ENCODE results near the gene CES5A.
"Not testable (repeated sequence)": the region's sequence is repeated elsewhere in the genome, so short reads cannot be mapped to it uniquely, and the experiment has no call there.

The CES5A gene

DNA sequence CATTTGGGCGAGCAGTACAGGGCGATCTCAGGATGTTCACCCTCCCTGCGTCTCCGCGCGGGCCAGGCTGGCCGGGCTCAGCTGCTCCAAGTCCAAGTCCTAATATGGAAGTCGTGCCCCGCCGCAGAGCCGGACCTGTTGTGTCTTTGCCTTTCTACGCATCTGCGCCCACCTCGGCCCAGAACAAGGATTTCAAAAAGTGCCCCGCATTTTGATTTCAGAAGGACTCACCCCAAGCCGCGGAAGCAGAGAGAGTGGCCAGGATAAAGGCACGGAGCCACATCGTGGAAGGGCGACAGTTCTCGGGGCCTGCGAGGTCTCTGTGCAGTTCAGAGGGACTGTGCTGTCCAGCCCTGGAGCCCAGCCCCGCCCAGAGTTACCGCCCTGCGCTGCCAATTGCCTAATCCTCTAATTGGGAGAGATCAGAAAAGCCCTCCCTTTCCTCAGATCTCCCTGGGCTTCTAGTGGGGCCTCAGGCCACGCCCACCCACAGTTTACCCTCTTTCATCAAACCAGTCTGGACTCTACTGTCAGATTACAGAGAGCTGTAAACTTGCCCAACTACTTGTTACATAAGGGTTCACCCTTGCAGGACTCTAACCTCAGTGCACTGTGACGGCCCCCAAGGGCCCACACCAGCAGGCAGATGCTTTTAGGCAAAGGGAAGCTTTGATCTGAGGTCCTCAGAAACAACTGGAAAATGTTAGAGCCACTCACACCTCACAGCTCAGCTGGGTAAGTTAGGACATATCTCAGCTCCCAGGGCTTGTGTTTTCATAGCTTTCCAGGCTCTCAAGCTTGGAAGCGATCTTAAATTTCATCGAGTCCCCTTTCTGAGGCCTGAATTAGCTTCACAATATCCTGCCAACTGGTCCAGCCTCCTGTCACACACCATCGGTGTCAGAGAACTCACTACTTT, 42.1 kb downstream of the CES5A start, which contains the start of gene CES1:
CES1 (minus strand) TSS at position 324 of the 919 bp plus-strand sequence; CDS start at position 283, 41 bp downstream.
- H3K4me3 ChIP-seq, result no peak within 1 kb of the TSS
- H3K27ac ChIP-seq, result peak within 1 kb of the TSS in 1 of 21 experiments; percentile 43

DNA sequence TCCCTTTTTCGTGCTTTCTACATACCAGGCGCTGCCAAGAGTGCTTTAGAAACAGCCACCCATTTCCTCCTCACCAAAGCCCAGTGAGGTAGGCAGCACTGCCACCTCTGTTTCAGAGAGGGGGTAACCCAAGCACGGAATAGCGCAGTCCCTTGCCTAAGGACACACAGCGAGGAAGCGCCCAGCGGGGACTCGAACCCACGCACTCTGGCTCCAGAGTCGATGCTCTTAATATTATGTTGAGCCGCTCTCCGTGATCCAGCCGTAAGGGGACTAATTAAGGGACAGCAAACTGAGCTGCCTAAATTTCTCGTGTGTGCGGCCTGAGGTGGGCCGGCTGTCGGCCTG, 42.8 kb downstream of the CES5A start:
- H3K4me3 ChIP-seq, result no peak overlapping the region

DNA sequence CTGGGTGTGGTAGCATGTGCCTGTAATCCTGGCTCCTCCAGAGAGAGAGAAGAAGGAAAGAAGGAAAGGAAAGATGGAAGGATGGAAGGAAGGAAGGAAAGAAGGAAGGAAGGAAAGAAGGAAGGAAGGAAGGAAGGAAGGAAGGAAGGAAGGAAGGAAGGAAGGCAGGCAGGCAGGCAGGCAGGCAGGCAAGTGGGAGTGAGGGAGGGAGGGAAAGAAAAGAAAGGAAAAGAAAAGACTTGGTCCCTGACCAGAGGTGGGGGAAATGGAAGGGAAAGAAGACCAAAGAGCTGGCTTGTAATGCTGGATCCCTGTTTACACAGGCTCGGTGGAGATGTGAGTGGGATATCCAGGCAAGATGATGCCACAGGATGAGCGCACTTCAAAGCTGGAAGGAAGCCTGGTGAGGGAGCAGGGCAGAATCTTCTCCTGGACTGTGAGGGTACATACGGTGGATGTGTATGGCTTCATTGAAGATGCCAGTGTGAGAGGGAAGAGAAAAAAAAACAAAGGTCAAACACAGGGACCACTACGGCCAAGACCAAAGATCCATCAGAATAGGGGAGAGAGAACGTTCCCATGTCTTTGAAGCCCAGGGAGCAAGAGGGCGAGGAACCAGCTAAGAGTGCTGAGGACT, 44.4 kb downstream of the CES5A start:
- no peak overlapping the region for H3K27ac ChIP-seq
- no peak overlapping the region for H3K4me3 ChIP-seq

More for the DNA sequence above, 42.8 kb downstream of the CES5A start:
- no peak overlapping the region for H3K27ac ChIP-seq

- H3K27ac ChIP-seq, H3K4me3 ChIP-seq: not testable (repeated sequence)
These were observed 45.9 kb downstream of the CES5A start for GRCh38 chr16:55829232-55829631.

DNA sequence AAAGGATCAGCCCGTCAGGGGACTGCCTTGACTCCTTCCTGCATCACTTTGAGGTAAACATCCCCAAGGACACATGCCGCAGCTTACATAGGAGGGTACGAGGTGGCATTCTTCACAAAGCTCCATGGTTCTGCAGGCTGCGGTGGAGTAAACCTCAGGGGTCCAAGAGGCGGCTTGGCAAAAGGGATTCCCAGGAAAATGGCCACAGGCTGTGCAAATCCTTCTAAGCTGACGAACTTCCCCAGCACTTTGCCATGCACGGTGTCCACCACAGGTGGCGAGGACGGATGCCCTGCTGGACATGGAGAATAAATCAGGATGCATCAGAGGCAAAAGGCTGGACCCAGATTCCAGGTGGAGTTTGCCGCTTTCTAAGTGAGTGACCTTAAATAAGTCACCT, 46.5 kb downstream of the CES5A start:
- no peak overlapping the region for H3K4me3 ChIP-seq
- H3K27ac ChIP-seq, result no peak overlapping the region

- Histone ChIP-seq H3K4me3 (no peak overlapping the region), H3K27ac (no peak overlapping the region)
These were observed 50.0 kb downstream of the CES5A start for GRCh38 chr16:55825115-55825728.

- Histone ChIP-seq H3K4me3 (no peak overlapping the region), H3K27ac (no peak overlapping the region)
These were observed 50.6 kb downstream of the CES5A start for GRCh38 chr16:55824473-55825000.

DNA sequence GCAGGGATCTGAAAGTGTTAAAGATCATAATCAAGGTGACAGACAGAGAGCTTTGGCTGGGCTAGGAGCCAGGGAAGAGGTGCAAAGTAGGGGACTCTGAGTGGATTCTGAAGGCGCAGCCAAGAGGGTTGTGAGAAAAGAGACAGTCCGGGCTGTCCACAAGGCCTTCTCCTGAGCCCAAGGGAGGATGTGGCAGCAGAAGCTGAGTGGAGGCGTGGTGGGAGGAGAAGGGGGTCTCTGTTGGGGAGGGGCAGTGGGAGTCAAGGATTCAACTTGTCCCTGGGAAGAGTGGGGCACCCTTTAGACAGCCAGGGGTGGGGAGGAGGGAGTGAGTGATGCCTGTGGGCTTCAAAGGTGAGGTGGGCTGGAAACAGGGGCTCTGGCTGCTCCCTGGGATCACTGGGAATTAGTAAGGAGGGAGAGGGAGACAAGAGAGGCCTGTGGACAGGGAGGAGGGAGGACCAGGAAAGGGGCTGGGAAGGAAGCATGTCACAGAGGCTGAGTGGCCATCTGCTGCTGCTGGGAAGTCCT, 52.8 kb downstream of the CES5A start:
- Histone ChIP-seq H3K4me3 (no peak overlapping the region), H3K27ac (no peak overlapping the region)

DNA sequence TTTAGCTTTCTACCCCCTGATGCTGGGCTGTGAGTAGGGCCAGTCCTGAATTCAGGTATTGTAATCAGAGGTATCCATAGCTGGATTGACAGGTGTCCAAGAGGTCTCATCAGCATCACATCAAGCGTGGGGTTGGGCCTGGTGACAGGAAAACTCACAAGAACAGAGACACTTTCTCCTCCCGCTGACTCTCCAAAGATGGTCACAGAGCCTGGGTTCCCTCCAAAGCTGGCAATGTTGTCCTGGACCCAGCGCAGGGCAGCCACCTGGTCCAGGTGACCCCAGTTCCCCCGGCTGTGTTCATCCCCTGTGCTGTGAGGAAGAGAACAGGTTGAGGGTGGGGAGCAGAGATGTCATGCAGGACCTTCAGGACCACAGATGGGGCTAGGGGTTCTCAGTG, 54.0 kb downstream of the CES5A start:
- Histone ChIP-seq H3K27ac (no peak overlapping the region), H3K4me3 (no peak overlapping the region)

GRCh38 chr16:55820615-55821014, 54.6 kb downstream of the CES5A start:
- Histone ChIP-seq H3K4me3 (no peak overlapping the region), H3K27ac (no peak overlapping the region)

DNA sequence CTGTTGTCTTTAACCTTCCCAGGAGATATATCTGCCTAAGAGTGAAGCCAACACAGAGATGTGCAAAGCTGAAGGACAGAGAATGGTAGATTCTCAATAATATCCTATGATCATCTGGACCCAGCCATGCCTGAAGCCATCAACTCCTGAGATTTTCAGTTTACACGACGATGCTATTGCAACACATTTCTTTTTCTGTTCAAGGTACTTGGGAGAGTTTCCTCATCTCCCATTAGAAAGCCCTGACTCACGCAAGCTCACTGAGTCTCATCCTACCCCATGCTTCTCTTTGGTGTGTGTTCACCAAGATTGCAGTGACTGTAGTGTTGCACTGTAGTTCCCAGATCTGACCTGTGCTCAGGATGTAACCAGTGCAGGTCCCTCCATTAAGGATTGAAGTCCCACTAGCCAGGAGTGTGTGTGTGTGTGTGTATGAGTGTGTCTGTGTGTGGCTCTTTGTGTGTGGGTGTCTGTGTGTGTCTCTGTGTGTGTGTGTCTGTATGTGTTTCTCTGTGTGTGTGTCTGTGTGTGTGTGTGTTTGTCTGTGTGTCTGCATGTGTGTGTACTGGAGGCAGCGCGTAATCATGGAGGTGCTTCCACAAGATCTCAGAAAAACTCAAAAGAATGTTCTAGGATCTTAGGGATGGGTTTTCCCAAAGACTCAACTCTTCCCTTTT, 57.8 kb downstream of the CES5A start:
- H3K4me3 ChIP-seq, result no peak overlapping the region
- H3K27ac ChIP-seq, result no peak overlapping the region

DNA sequence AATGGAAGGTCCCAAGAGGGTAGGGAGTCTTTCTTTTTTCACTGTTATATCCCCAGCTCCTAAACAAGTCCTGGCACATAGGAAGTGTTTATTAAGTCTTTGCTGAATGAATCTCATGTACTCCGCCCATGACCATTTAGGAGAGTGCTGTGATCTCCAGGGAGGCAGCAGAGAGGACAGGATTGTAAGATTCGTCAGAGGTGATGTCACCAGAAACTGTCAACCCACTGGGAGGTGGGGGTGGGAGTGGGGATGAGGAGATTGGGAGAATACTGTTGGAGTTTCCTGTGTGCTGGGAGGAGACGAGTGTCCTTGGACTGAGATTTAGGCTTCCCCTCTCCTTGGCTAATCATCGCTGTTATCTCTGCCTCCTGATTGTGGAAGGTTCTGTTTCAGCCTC, 59.0 kb downstream of the CES5A start:
- not testable (repeated sequence) for H3K4me3 ChIP-seq, H3K27ac ChIP-seq

DNA sequence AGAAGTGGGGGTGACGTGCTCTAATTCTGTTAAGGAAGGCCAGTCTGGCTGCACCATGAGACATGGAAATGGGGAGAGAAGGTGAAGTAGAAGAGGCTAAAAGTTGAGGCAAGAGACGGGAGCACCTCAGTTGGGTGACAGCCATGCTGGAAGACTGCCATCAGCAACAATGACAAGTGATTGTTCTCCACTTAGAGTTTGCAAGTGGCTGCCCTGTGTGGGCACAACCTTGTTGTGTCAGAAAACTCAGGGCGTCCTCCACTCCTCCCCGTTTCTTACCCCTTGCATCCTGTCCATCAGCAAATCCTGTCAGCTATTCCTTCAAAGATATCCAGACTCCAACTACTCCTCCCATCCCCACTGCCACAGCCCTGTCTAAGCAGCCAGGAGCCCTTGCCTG, 59.9 kb downstream of the CES5A start:
- no peak overlapping the region for H3K27ac ChIP-seq
- H3K4me3 ChIP-seq, result no peak overlapping the region

- not testable (repeated sequence) for H3K27ac ChIP-seq, H3K4me3 ChIP-seq
These were observed 61.0 kb downstream of the CES5A start for GRCh38 chr16:55814174-55814573.

GRCh38 chr16:55813730-55814129, 61.4 kb downstream of the CES5A start:
- not testable (repeated sequence) for H3K4me3 ChIP-seq, H3K27ac ChIP-seq

DNA sequence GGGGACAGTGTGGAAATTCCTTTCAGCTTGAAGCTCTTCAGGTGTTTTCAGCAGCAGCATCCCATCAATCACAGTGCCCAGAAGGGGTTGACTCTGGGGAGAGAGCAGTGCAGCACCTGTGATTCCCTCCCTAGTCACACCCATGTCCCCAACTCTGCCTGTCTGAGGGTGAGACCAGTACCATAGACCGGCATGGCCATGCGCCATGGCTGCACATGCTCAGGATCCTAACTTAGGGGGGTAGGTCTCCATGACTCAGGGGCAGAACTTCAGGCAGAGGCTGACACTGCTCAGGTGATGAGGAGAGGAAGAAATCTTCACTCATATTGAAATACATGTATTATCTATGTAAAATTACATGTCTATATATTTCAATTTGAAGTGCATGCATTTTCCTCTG, 62.2 kb downstream of the CES5A start:
- Histone ChIP-seq H3K27ac (no peak overlapping the region), H3K4me3 (no peak overlapping the region)

GRCh38 chr16:55811811-55812210, 63.4 kb downstream of the CES5A start:
- H3K4me3 ChIP-seq, result no peak overlapping the region
- no peak overlapping the region for H3K27ac ChIP-seq

DNA sequence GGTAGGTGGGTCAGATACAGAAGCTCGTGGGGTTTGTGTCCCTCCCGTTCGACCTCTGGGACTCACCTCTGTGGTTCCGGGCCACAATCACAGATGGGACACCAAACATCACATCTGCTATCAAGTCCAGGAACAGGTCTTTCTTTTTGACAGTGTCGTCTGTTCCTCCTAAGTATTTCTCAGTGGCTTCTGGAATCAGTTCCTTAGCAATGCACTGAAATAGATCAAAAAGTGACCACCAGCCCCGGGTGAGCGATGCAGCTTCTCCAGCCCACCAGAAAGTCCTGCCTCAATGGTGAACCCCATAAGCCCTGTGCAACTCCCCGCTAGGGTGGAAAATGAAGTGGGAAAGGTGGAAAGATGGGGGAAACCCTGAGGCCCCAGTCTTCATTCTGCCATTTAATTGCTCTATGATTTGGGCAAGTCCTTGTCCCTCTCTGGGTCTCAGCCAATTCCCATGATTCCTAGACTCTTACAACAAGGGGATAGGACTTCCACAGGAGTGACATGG, 64.7 kb downstream of the CES5A start:
- Histone ChIP-seq H3K4me3 (no peak overlapping the region), H3K27ac (no peak overlapping the region)

DNA sequence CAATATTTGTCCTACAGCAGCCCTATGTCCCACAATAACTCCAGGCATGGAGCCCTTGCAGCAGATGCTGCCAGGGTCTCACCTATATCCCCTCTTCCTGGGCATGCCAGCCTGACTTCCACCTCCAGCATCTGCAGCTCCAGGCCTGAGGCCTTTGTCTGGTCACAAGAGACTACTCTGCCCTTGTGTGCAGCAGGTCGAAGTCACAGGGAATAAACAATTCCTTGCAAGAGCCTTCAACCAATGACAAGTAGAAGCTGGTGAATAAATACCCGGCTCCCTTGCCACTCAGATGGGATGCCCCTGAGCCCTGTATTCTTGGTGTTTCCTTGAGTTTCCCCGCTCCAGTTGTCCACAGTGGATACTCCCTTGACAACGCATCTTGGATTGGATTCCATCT, 65.3 kb downstream of the CES5A start:
- Histone ChIP-seq H3K4me3 (no peak overlapping the region), H3K27ac (no peak overlapping the region)

- no peak overlapping the region for H3K4me3 ChIP-seq
- H3K27ac ChIP-seq, result no peak overlapping the region
These were observed 65.8 kb downstream of the CES5A start for GRCh38 chr16:55809386-55809785.

Data from skin epidermis (tissue), 12 donors.